ENCODE measurements around the gene DNM1.
"Not testable (repeated sequence)": the region's sequence is repeated elsewhere in the genome, so short reads cannot be mapped to it uniquely, and the experiment has no call there.

DNM1 gene

DNA sequence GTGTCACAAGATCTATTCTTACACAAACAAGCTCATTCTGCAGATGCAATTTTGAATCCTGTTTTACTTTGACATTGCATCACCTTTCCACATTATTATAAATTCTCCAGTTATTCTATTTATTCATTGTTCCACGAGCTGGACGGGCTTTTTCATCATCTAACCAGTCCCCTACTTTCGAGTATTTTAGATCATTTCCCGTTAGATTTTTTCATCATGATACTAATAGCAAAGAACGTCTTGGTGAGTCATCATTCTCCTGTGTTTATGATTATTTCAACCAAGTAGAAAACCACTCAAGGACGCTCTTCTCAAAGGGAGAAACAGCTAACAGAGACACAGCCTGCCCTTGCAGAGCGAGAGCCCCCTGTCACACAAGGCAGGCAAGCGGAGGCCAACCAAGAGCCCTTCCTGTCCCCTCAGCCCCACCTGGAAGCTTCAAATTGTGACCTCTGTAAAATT is 28.0 kb upstream of the DNM1 start:
- no peak overlapping the region for H3K27ac ChIP-seq

DNA sequence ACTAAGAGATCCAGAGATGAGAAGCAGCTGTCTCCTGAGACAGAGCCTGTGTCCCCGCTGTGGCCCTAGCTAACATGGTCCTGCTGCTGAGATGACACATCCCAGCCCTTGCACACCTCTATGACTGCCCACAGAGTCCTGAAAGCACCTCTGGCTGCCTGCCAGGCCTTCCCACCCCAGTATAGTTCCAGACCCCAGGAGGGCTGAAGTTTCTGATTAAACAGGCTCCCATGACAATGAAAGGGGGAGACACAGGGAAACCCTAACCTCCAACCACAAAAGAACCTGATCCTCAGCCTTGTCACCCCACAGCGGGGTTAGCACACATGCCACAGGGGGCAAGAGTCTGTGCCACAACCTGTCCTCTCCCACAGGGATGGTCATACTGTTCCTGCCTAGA is 27.5 kb upstream of the DNM1 start:
- DNase-seq (ENCODE audit: low read depth, low spot score) = no peak
- H3K27ac ChIP-seq = no peak overlapping the region

More for the DNA sequence above, 28.0 kb upstream of the DNM1 start:
- no peak for DNase-seq (ENCODE audit: low read depth, low spot score)

DNA sequence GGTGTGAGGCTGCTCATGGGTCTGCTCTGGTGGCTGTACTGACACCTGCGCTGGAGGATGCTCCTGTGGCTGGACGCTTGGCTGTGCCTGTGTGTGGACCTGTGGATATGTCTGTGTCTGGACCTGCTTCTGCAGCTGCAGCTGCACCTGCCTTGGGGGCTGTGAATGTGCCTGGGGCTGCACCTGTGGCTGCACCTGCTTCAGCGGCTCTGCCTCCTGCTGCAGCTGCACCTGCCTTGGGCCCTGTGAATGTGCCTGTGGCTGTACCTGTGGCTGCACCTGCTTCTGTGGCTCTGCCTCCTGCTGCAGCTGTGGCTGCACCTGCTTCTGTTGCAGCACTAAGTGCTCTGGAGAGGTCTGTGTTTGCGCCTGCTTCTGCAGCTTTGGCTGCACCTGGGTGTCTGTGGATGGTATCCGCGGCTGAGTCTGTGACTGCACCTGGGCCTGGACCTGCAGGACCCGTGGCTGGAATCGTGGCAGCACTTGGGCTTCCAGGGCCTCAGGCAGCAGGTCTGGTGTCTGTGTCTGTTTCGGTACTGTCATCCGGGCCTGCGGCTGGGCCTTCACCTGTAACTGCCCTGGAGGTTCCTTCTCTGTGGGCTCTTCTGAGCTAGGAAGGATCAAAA is 24.3 kb upstream of the DNM1 start:
- no peak for DNase-seq (ENCODE audit: low read depth, low spot score)

DNA sequence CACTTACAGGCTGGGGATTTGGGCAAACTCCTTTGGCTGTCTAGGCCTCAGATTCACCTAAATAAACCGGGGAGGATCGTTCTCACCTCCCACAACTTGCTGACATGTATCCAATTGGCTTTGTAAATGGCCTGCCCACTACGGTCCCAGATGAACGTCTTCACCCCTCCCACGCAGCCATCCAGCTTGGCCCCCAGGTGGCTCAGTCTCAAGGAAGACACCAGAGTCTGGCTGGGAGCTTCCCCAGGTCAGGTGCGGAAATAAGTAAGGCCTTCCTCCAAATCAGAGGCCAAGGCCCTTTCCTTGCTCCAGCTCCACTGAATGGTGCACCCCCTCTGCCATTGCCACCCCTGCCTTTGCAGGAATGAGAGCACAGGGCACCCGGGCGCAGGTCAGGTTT is 23.2 kb upstream of the DNM1 start:
- DNase-seq (ENCODE audit: low read depth, low spot score) = no peak
- H3K27ac ChIP-seq = no peak overlapping the region

More for the DNA sequence above, 24.3 kb upstream of the DNM1 start:
- no peak overlapping the region for H3K27ac ChIP-seq

DNA sequence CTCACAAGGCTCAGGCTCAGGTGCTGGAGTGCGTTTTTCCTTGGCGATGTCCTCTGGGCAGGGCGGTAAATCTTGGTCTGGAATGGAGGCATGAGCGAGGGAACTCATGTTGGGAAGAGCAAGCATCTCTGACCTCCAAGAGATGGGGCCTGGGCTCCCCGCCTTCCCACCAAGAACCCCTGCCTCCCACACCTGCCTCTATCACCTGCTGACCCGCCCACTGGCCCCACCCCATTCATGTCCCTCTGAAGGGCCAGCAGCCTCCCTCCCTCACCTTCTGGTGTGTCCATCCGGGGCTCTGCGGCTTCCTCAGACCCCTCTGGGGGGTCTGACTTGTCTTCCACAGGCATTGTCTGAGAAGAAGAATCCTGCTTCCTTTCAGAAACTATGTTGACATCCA is 22.7 kb upstream of the DNM1 start:
- no peak for DNase-seq (ENCODE audit: low read depth, low spot score)
- no peak overlapping the region for H3K27ac ChIP-seq

DNA sequence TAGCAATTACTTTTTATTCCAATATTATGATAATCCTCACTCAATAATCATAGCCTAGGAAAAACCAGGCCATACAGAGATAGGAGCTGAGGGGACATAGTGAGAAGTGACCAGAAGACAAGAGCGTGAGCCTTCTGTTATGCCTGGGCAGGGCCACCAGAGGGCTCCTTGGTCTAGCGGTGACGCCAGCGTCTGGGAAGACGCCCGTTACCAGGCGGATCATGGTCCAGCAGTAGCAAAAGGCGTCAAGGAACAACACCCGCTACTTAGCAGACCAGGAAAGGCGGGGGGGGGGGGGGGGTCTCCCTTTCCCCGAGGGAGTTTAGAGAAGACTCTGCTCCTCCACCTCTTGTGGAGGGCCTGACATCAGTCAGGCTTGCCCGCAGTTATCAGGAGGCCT is 21.7 kb upstream of the DNM1 start:
- not testable (repeated sequence) for H3K27ac ChIP-seq; DNase-seq (ENCODE audit: low read depth, low spot score)

DNA sequence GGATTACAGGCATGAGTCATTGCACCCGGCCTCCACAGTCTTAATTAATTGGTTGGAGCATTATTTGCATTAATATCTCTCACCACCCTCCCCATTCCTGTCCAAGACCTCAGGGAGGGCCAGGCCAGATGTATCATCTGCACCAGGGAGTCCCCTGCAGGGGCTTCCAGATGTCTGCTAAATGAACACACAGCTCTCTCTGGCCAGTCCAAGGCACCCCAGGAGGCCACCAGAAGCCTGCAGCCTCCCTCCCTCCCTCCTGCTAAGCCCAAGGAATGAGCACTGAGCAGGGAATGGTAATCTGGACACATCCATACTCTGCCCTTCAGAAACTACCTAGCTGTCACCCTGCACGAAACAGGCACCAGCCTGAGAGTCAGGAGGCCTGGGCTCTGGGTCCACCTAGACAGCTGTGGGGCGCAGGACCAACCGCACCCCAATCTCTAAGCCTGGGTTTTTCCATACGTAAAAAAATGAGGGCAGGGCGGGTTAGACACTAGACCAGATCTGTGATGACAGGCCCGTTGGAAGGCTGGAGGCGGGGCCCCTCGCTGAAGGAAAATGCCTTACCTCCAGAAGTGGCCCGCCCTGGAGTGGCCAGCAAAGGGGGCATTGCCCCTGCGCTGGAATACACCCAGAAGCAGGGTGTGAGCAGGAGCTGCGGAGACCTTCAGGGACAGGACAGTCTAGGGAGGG is 20.1 kb upstream of the DNM1 start:
- no peak overlapping the region for H3K27ac ChIP-seq
- DNase-seq (ENCODE audit: low read depth, low spot score) = no peak

DNA sequence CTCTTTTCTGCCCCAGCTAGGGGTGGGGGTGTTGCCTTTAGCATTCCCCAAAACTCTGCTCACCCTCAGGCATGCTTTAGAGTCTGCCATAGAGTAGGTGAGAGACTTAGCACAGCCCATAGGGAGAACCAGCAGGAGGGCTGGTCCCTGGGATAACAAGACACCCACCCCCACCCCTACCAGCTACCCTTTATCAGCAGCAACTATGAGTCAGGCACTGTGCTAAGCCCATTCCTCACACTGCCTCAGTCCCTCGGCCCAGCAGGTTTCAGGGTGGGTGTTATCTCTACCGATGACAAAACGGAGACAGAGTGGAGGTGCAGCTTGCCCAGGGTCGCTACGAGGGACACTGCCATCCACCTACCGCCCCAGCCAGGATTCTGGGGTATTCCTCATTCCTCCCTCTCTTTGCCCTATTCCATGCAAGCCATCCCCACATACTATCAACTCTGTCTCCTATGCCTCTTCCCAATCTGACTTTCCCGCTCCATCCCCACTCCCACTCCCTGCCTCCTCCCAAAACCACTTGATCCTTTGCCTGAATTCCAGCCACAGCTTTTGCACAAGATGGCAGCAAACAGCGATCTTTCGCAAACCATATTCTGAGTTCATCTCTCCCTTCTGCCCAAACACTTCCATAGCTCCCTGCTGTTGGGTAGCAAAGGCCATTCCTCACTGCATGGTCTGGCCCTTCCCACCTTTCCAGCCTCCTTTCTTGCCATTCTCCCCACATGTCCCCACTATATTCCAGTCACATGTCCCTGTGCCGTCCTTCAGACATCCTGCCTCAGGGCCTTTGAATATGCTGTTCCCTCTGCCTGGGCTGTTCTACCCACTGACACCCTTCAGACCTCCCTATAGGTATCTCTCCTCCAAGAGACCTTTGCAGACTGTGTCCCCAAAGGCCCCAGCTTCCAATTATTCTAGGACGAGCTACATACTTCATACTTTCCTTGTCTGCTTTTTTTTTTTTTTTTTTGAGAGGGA is 16.9 kb upstream of the DNM1 start:
- no peak overlapping the region for H3K27ac ChIP-seq
- DNase-seq (ENCODE audit: low read depth, low spot score) = no peak

DNA sequence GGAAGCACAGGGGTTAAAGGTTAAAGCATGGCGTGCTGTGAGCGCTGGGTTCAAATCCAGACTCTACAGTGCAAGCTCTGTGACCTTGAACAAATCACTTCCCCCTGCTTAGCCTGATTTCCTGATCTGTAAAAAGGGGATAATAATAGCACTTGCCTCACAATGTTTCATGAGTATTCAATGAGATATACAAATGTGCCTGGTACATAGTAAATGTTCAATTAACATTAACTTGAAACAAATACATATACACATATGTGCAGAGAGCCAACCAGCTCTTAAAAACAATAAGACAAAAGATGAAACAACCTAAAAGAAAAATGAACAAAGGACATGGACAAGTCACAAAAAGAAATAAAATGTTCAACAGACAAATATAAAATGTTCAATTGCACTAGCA is 15.8 kb upstream of the DNM1 start:
- no peak overlapping the region for H3K27ac ChIP-seq

DNA sequence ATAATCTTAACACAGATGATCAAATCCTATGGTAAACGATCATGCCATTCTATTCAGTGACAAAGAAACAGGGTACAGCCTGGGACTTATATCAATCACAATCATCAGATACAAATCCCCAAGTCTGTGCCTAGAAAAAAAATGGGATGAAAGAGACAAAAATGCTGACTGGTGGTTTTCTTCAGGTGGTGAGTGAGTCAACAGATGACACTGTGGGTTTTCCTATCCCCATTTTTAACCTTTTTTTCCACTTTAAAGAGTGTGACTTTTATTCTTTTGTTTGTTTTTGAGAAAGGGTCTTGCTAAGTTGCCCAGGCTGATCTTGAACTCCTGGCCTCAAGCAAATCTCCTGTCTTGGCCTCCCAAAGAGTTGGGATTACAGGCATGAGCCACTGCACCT is 15.0 kb upstream of the DNM1 start:
- DNase-seq (ENCODE audit: low read depth, low spot score) = no peak
- no peak overlapping the region for H3K27ac ChIP-seq

More for the DNA sequence above, 15.8 kb upstream of the DNM1 start:
- no peak for DNase-seq (ENCODE audit: low read depth, low spot score)

DNA sequence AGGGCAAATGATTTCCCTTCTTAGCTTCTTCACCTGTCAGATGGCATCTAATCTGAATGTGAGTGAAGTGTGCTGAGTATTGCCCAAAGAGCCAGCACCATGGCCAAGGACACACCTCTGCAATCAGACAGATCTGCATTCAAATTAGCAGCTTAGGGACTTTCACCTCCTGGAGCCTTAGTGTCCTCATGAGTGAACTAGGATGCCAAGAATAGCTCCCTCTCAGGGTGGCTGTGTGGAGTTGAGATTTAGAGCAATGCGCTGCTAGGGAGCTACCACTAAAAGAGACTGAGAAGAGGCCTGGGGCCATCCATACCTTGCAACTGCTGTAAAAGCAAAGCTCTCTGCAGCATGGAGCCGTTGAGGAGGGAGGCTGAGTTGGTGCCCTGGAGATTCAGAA is 13.2 kb upstream of the DNM1 start:
- H3K27ac ChIP-seq = no peak overlapping the region
- no peak for DNase-seq (ENCODE audit: low read depth, low spot score)

DNA sequence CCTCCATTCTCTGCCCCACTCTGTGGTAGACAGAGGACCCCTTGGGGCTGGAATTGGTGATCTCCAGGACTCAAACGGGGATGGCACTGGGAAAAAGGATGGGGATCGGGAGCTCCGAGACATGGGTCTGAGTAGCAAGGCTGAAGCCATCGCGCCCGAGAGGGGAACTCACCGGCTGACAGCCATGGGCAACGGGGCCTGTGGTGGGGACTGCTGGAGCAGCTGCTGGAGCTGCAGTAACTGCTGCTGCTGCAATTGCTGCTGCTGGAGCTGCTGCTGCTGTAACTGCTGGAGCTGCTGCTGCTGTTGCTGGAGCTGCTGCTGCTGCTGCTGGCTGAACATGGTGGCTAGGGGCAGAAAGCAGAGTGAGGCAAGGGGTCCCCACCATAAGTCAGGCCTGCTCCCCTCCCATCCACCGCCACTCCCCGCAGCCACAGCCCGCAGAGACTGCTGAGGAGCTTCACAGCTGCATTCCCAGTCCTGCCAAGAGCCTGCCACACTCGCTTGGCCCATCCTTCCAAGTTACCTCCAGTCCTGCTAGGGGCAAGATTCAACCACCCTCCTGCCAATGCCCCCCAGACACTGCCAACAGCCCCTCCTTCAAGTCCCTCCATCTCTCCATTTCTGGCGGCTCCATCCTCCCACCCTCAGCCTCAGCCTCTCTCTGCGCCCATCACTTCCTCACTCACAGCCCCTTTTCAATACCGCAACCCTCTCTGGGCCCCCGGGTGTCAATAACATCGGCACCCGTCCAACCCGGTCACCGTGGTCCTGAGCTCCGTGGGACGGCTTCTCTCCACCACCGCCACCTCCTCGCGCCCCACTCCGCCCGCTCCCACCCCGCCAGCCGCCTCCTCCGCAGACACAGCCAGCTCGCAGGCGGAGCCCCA is 12.4 kb upstream of the DNM1 start:
- DNase-seq (ENCODE audit: low read depth, low spot score) = no peak
- peak overlapping the region; percentile 66 for H3K27ac ChIP-seq

DNA sequence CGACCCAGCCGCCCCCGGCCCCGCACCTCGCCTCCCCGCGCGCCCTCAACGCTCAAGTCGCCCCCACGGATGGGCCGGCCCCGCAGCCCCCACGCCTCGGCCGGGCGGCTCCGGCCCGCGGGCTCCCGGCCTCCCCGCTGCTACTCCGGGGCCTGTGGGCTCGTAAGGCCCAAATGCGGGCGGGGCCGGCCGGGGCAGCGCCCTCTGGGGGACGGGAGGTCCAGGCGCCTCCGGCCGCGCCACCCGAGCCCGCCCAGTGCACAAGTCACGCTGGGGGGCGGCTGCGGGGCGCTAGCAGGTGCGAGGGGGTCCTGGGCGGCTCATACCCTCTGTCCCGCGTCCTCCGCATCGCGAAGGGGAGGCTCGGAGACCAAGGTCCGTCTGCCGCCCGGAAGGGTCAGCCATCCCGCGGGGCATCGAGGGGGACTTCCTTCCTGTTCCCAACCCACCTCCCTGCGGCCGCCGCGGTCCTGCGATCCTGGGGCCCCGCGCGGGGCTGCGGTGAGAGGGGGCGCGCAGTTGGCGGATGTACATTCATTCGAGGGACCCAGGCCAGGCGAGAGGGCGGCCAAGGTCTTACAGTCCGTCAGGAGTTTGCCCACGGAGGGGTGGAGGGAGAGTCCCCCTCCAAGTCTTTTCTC is 11.7 kb upstream of the DNM1 start, which contains the start of gene CIZ1:
TSS of gene CIZ1 (minus strand) at position 167 of the 641 bp plus-strand sequence. CDS start 715 bp downstream, outside the sequence.
- H3K27ac ChIP-seq = peak within 1 kb of the TSS; percentile 66
- DNase-seq (ENCODE audit: low read depth, low spot score) = no peak

DNA sequence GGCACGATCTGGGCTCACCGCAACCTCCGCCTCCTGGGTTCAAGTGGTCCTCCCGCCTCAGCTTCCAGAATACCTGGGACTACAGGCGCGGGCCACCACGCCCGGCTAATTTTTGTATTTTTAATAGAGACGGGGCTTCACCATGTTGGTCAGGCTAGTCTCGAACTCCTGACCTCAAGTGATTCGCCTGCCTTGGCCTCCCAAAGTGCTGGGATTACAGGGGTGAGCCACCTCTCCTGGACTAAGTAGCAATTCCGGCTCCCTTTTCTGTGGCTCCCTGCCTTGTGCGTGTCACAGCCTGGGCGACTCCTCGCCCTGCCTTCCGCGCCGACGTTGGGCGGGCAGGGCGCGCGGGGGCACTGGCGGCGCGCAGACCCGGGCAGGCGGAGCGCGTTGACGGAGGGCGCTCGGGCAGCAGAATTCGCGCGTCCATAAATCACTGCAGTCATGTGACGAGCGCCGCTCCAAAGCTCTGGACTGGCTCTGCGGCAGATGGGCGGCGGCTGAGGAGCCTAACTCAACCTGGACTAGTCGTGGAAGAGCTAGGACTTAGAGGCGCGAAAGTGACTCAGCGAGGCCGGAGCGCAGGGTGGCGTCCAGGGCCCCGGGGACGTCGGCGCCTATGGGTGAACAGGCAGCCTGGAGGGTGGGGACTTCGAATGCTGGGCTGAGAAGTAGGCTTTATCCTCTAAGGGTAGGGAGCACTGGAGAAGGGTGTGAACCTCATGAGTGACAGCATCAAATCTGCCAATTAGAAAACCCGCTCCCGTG is 10.4 kb upstream of the DNM1 start:
- DNase-seq (ENCODE audit: low read depth, low spot score) = peak; percentile 83
- H3K27ac ChIP-seq = peak overlapping the region; percentile 66

DNA sequence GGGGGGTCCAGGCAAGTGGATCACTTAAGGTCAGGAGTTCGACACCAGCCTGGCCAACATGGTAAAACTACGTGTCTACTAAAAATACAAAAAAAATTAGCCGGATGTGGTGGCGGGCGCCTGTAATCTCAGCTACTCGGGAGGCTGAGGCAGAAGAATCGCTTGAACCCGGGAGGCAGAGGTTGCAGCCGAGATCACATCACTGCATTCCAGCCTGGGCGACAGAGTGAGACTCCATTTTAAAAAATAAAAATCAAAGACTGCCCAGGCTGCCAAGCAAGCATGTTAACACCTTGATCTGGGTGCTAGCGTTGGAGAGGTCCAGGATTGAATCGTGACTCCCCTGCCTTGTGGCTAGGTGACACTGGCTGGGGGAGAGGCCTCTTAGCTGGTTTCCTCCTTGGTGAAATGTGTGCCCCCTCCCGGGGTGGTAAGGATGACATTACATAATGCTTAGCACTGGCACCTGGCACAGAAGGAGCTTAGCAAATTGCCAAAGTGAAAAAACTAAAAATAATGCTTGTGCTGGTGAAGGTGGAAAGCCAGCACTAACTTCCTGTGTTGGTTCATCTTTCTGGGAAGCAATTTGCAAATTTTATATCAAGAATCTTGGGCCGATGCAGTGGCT is 9.6 kb upstream of the DNM1 start:
- peak overlapping the region; percentile 66 for H3K27ac ChIP-seq

DNA sequence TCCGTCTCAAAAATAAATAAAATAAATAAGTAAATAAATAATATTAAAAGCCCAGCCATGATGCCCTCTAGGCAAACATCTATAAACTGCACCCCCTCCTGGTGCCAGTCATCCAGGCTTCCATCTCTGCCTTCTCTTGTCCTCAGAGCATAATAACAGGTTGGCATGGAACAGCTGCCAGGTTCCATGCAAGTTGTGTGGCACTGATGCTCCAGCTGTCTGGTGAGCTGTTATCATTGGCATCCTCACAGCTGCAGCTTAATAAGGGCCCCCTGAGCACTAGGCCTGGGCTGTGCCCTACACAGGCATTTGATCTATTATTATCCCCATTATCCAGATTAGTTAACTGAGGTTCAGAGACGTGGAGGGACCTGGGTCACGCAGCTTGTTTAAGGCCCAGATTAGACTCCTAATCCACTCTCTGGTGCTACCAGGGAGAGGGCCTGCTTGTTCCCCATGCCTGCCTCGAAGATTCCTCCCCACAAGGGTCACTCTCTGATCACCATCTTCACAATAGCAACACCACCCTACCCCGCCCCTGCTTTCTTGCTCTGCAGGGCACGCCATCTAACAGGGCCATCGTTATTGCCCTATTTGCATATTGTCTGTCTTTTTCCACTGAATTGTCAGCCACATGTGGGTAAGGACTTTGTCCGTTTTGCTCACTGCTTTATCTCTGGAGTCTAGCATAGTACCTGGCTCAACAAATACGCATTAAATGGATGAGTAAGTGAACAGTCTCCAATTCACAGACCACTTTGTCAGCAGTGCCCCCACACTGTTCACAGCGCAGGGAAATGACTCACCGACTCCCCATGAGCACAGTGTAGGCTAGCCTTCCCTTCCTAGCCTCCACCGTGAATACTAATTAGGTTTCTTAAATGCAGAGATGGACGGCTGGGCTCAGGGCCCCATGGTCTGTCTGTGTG is 1.5 kb upstream of the DNM1 start:
- H3K27ac ChIP-seq = no peak overlapping the region
- DNase-seq (ENCODE audit: low read depth, low spot score) = no peak

More for the DNA sequence above, 9.6 kb upstream of the DNM1 start:
- no peak for DNase-seq (ENCODE audit: low read depth, low spot score)

DNA sequence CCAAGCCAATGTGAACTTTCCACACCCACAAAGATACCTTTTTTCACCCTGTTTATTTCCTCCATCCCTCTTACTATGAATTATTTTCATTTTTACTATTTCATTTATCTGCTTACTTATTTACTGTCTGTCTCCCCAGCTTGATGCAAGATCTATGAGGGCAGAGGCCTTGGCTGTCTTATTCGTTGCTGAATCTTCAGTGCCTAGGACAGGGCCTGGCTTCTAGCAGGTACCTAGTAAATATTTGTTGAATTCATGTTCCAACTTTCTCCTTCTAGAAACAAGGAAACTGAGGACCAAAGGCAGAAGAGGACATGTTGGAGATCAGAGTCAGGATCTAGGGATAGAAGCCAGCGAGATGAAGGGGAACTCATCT is 543 bp upstream of the DNM1 start:
- DNase-seq (ENCODE audit: low read depth, low spot score) = no peak
- H3K27ac ChIP-seq = no peak overlapping the region
